ENCODE measurements around the gene P2RX1.

The P2RX1 gene

GRCh38 chr17:3887804-3888203 is 28.5 kb downstream of the P2RX1 start:
- DNase-seq (ENCODE audit: low spot score) = no peak

GRCh38 chr17:3887394-3887793 is 28.9 kb downstream of the P2RX1 start:
- no peak for DNase-seq (ENCODE audit: low spot score)

GRCh38 chr17:3886776-3887175 is 29.5 kb downstream of the P2RX1 start:
- no peak for DNase-seq (ENCODE audit: low spot score)

- DNase-seq (ENCODE audit: low spot score) = no peak
Observed at GRCh38 chr17:3885970-3886369, 30.3 kb downstream of the P2RX1 start.

GRCh38 chr17:3885271-3885670 is 31.0 kb downstream of the P2RX1 start:
- no peak for DNase-seq (ENCODE audit: low spot score)

- no peak for DNase-seq (ENCODE audit: low spot score)
Observed at GRCh38 chr17:3884188-3884587, 32.1 kb downstream of the P2RX1 start.

GRCh38 chr17:3882276-3882675 is 34.0 kb downstream of the P2RX1 start:
- DNase-seq (ENCODE audit: low spot score) = no peak

GRCh38 chr17:3880983-3881382 is 35.3 kb downstream of the P2RX1 start:
- DNase-seq (ENCODE audit: low spot score) = no peak

GRCh38 chr17:3879591-3880417 is 36.5 kb downstream of the P2RX1 start:
- DNase-seq (ENCODE audit: low spot score) = no peak

- DNase-seq (ENCODE audit: low spot score) = no peak
Observed at GRCh38 chr17:3879186-3879585, 37.1 kb downstream of the P2RX1 start.

GRCh38 chr17:3877220-3877619 is 39.0 kb downstream of the P2RX1 start:
- no peak for DNase-seq (ENCODE audit: low spot score)

- no peak for DNase-seq (ENCODE audit: low spot score)
Observed at GRCh38 chr17:3875317-3875716, 40.9 kb downstream of the P2RX1 start.

GRCh38 chr17:3873862-3874261 is 42.4 kb downstream of the P2RX1 start:
- no peak for DNase-seq (ENCODE audit: low spot score)

- DNase-seq (ENCODE audit: low spot score) = no peak
Observed at GRCh38 chr17:3870871-3871306, 45.4 kb downstream of the P2RX1 start.

- DNase-seq (ENCODE audit: low spot score) = no peak
Observed at GRCh38 chr17:3867606-3868005, 48.7 kb downstream of the P2RX1 start.

GRCh38 chr17:3867106-3867505 is 49.2 kb downstream of the P2RX1 start:
- no peak for DNase-seq (ENCODE audit: low spot score)

- DNase-seq (ENCODE audit: low spot score) = no peak
Observed at GRCh38 chr17:3866276-3866675, 50.0 kb downstream of the P2RX1 start.

- no peak for DNase-seq (ENCODE audit: low spot score)
Observed at GRCh38 chr17:3865176-3865575, 51.1 kb downstream of the P2RX1 start.

- no peak for DNase-seq (ENCODE audit: low spot score)
Observed at GRCh38 chr17:3864534-3864933, 51.7 kb downstream of the P2RX1 start.

- DNase-seq (ENCODE audit: low spot score) = no peak
Observed at GRCh38 chr17:3861761-3862681, 54.2 kb downstream of the P2RX1 start.

GRCh38 chr17:3860939-3861700 is 55.1 kb downstream of the P2RX1 start:
- DNase-seq (ENCODE audit: low spot score) = no peak

- DNase-seq (ENCODE audit: low spot score) = no peak
Observed at GRCh38 chr17:3859940-3860339, 56.3 kb downstream of the P2RX1 start.

Measured in NAMALWA (cell line).